GM12878 (cell line): Measurements from ENCODE around the gene POMT1. TPM values are rescaled to one million over a fixed set of nuclear protein-coding genes. Genes with fewer than 3 reads are reported as not detected.

Experiments used
- ATAC-seq: fragments of 200-7000 bp; cut with Tn5 transposase; 3 replicates; pipeline ENCODE4 v1.9.1; 2020; ENCODE audit warnings: mild to moderate bottlenecking, moderate library complexity
- BruUV-seq: library from RNA; stranded (reverse); fragments of 400-500 nt; replicated peaks from 2 replicates; lab custom pipeline; 2021; lab: Mats Ljungman, UMichigan
- CTCF ChIA-PET: fragments of 300-600 bp; sonication (Branson Sonifier 250); formaldehyde crosslinking; extraction: SDS; loops from one replicate; lab custom pipeline; 2021; ENCODE audit warnings: inconsistent platforms; lab: Yijun Ruan, JAX
- POLR2A ChIA-PET: fragments of 350-600 bp; formaldehyde crosslinking; extraction: SDS; loops from one replicate; lab custom pipeline; 2021; ENCODE audit warnings: inconsistent platforms; lab: Charles Lee
- RAD21 ChIA-PET: fragments of 300-600 bp; sonication (Branson Sonifier 250); formaldehyde crosslinking; loops from one replicate; lab custom pipeline; 2023; ENCODE audit warnings: antibody characterized with exemption; ENCODE audit not compliant: unreplicated experiment; lab: Charles Lee
- SMC1A ChIA-PET: fragments of 300-600 bp; sonication (Branson Sonifier 250); formaldehyde crosslinking; loops from one replicate; lab custom pipeline; 2023; ENCODE audit not compliant: unreplicated experiment, uncharacterized antibody; lab: Charles Lee
- DNase-seq: peaks from one replicate; pipeline ENCODE4 v3.0.0-alpha.2; 2011; ENCODE audit warnings: low read depth, low spot score
- FAIRE-seq: peaks from 3 replicates; lab custom pipeline; 2011; peaks lifted over from hg19 to GRCh38; lab: Jason Lieb, UNC
- H2AFZ ChIP-seq: 2 replicates; pipeline ENCODE4 v1.6.0; 2011; ENCODE audit warnings: low read depth, low read length, control low read depth; ENCODE audit not compliant: control insufficient read depth
- H3K27ac ChIP-seq: 2 replicates; pipeline ENCODE4 v1.5.1; 2011; ENCODE audit warnings: control low read depth; ENCODE audit not compliant: control insufficient read depth, insufficient read depth
- H3K27me3 ChIP-seq, 2 experiments: replicated peaks in 1 of 2; 2 replicates each; pipeline versions ENCODE4 v1.6.0 to v1.6.1; 2011; ENCODE audit warnings: low read length in 1 of 2; ENCODE audit not compliant: control insufficient read depth in 2 of 2, insufficient read depth in 2 of 2
- H3K36me3 ChIP-seq, 2 experiments: 2 replicates each; pipeline ENCODE4 v1.5.1; 2011; ENCODE audit warnings: low read length in 1 of 2; ENCODE audit not compliant: control insufficient read depth in 2 of 2, insufficient read depth in 2 of 2
- H3K4me1 ChIP-seq: 2 replicates; pipeline ENCODE4 v1.6.1; 2011; ENCODE audit warnings: mild to moderate bottlenecking, low read length, moderate library complexity, mixed read lengths; ENCODE audit not compliant: control insufficient read depth, insufficient read depth
- H3K4me2 ChIP-seq: 2 replicates; pipeline ENCODE4 v1.6.0; 2011; ENCODE audit warnings: control low read depth; ENCODE audit not compliant: control insufficient read depth, insufficient read depth
- H3K4me3 ChIP-seq: fragments of 200-600 bp; sonication (generic); 2 replicates; pipeline ENCODE4 v1.5.1; 2016
- H3K79me2 ChIP-seq: 2 replicates; pipeline ENCODE4 v1.6.0; 2011; ENCODE audit warnings: low read length; ENCODE audit not compliant: control insufficient read depth, insufficient read depth
- H3K9ac ChIP-seq: 2 replicates; pipeline ENCODE4 v1.8.0; 2011; ENCODE audit warnings: low read length, control low read depth, mixed read lengths; ENCODE audit not compliant: control insufficient read depth, insufficient read depth
- H3K9me3 ChIP-seq: replicated peaks from 3 replicates; pipeline ENCODE4 v1.5.1; 2011; ENCODE audit warnings: mild to moderate bottlenecking, low read length; ENCODE audit not compliant: control insufficient read depth, insufficient read depth
- H4K20me1 ChIP-seq: 2 replicates; pipeline ENCODE4 v1.6.0; 2011; ENCODE audit not compliant: control insufficient read depth, insufficient read depth
- BCL3 ChIP-seq: IDR thresholded peaks from 2 replicates; pipeline ENCODE4 v1.6.1; 2011; ENCODE audit warnings: borderline replicate concordance, low read depth, mild to moderate bottlenecking, moderate library complexity, low read length; ENCODE audit not compliant: insufficient read depth, poor library complexity, severe bottlenecking
- ELK1 ChIP-seq: IDR thresholded peaks from 2 replicates; pipeline ENCODE4 v1.6.1; 2012; ENCODE audit warnings: low read depth, low read length, improper control_type of control experiment
- FOXM1 ChIP-seq: IDR thresholded peaks from 2 replicates; pipeline ENCODE4 v1.6.1; 2012; ENCODE audit warnings: low read depth, mild to moderate bottlenecking, inconsistent platforms, low read length, moderate library complexity
- NFYB ChIP-seq: IDR thresholded peaks from 2 replicates; pipeline ENCODE4 v1.6.1; 2011; ENCODE audit warnings: low read depth, mild to moderate bottlenecking, low read length, improper control_type of control experiment, moderate library complexity; ENCODE audit not compliant: insufficient read depth
- WGBS: methylation state at CpG from one replicate; pipeline ENCODE4 v1.1.6; 2016; ENCODE audit warnings: low lambda C conversion rate; ENCODE audit not compliant: insufficient replicate concordance, insufficient coverage; ENCODE audit errors: missing lambda C conversion rate; 5-methylcytosine and 5-hydroxymethylcytosine counted together
- in situ Hi-C: fragments of 300-500 bp; cut with MboI; formaldehyde crosslinking; loops from 9 replicates; pipeline ENCODE4 v1.14.3; 2018; ENCODE audit warnings: mixed read lengths
- intact Hi-C: fragments of 100-400 bp; cut with micrococcal nuclease; formaldehyde crosslinking; loops from one replicate; pipeline ENCODE4 v1.14.2; 2022; ENCODE audit not compliant: unreplicated experiment
- polyA plus RNA-seq, 11 experiments: library from polyadenylated mRNA; depleted of rRNA in 4 of 11; unstranded in 6 of 11; stranded (reverse) in 5 of 11; fragments of >200 nt; fragmentation: Nextera tagmentation in 4 of 11; fragmentation: Illumina TruSeq in 1 of 11; extraction: Ambion mirVana in 4 of 11; extraction: Trizol in 1 of 11; gene quantifications; 1 replicate in 1 of 11; 2 replicates in 10 of 11; pipeline versions ENCODE4 v1.2.1 to v1.2.3, GENCODE V29; 2011 to 2016; ENCODE audit warnings: inconsistent platforms in 2 of 11, missing spikeins in 2 of 11, low read depth in 1 of 11
- total RNA-seq, 4 experiments: library from RNA; depleted of rRNA in 3 of 4; stranded (reverse); fragments of >200 nt in 3 of 4; fragmentation: Illumina TruSeq in 1 of 4; extraction: Trizol in 1 of 4; gene quantifications; 2 replicates each; pipeline versions ENCODE4 v1.2.1 to v1.2.3, GENCODE V29; 2013 to 2021

Gene POMT1
- total and polyA plus RNA-seq, 10 of the 15 experiments (the other 5 are each of a cell fraction or from before 2014, with no cell fraction given): 1.2 to 19.2 (median 12.6) TPM

GRCh38 chr9:131485206-131485605 is 17.5 kb upstream of the POMT1 start:
- Histone ChIP-seq H3K9ac (no peak overlapping the region), H3K9me3 (no peaks in the 10 kb centered on the region), H3K4me3 (no peak overlapping the region), H4K20me1 (no peaks in the 10 kb centered on the region), H3K4me2 (no peak overlapping the region), H3K27me3 (no peaks in the 10 kb centered on the region), H2AFZ (no peak overlapping the region), H3K27ac (no peak overlapping the region), H3K36me3 (peaks cover 60 to 66% of the 10 kb centered on the region in 2 experiments), H3K79me2 (no peaks in the 10 kb centered on the region), H3K4me1 (no peaks in the 10 kb centered on the region)
- FAIRE-seq (no peak), DNase-seq (no peak), ATAC-seq (no peak)
- no TSS peak for BruUV-seq
- WGBS: 97% methylated on average over 9 of the region's 12 CpGs
- intact Hi-C loops: no loop called here
- TF ChIP-seq ELK1 (no peak), FOXM1 (no peak), NFYB (no peak), BCL3 (peak; percentile 21)
- in situ Hi-C loops: no loop called here
- ChIA-PET POLR2A (interaction anchor here (0.5 kb wide), 1 partner anchor 76 kb away, joined by 4 read pairs; no protein-coding TSS in a partner anchor), CTCF (interaction anchor here (0.8 kb wide), 1 partner anchor 112 kb away, joined by 3 read pairs; no protein-coding TSS in a partner anchor), RAD21 (no interaction called here), SMC1A (no interaction called here)
